NT2/D1 (cell line): ENCODE results near the gene SLFN14.

Experiments
- SUZ12 ChIP-seq: IDR thresholded peaks from 2 replicates; pipeline ENCODE4 v1.6.1; 2011; ENCODE audit not compliant: insufficient read length, insufficient read depth; ENCODE audit errors: extremely low read depth
- YY1 ChIP-seq: IDR thresholded peaks from 2 replicates; pipeline ENCODE4 v1.6.1; 2011; ENCODE audit not compliant: insufficient read length, insufficient read depth
- ZNF274 ChIP-seq: IDR thresholded peaks from 2 replicates; pipeline ENCODE4 v1.6.1; 2011; ENCODE audit warnings: mild to moderate bottlenecking, low read depth, low read length

DNA sequence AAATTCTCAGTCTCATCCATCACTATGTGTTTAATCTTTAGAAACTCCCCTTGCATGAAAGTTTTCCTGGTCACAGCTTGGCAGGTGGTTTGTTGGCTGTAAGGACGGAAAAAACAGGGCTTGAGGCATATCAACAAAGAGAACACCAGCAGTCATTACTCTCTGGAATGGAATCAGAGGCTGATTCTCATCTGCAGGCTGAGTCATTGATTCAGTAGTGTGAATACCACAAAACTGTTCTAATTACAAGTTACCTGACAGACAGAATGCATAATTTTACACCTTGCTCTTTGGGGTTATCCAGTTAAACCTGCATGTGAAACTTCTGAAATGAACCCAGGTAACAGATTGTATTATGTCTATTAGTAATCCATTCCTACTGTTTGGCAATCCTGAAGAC lies 11.6 kb downstream of the SLFN14 start:
- TF ChIP-seq YY1 (no peak), ZNF274 (no peak), SUZ12 (no peak)
